GM20000 (cell line): ENCODE results near the gene COL4A3.

Experiments used
- DNase-seq: peaks from one replicate; pipeline ENCODE4 v3.0.0; 2012; ENCODE audit warnings: low spot score
- CTCF ChIP-seq: IDR thresholded peaks from 2 replicates; pipeline ENCODE4 v1.5.1; 2012; ENCODE audit warnings: mild to moderate bottlenecking, control low read depth; ENCODE audit errors: extremely low read depth, missing control alignments

COL4A3 gene

GRCh38 chr2:227341553-227341952 is 177.1 kb downstream of the COL4A3 start:
- DNase-seq: no peak
- TF ChIP-seq CTCF: no peak

DNA sequence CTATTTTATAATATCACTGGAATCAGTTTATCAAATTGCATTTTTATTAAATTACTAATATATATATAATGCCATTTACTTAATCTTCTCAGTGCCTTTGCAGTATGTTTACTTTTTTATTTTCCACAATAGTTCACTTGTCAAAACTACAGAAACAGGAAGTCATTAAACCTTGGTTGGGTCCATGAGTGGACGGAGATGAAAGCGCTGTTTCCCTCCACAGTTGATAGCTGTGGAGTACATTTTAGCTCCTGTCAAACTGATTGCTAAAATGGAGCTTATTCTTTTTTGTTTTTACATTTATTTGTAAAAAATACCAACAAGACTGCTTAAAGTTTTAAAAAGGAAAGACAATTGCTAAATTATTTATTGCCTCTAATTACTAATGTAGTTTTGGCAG is 179.8 kb downstream of the COL4A3 start:
- no peak for DNase-seq
- TF ChIP-seq CTCF: no peak

- no peak for DNase-seq
- no peak for TF ChIP-seq CTCF
These were observed 182.7 kb downstream of the COL4A3 start for GRCh38 chr2:227347117-227347516.

DNA sequence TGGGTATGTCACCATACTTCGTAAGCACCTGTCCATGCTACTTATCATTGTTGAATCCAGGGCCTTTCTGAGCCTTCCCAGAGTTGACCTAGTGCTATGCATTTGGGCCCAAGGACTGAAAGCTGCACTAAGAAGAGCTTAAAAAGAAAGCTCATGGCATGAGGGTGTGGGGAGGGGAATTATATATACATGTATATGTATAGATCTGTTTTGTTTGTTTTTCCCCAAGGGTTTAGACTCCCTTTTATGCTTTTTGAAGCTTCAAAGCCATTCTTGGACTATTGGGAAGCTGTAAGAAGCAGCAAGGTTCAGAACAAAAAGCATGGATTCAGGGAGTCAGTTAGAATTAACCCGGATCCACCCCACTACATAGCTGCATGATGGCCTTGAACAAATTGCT is 183.9 kb downstream of the COL4A3 start:
- no peak for TF ChIP-seq CTCF
- no peak for DNase-seq

DNA sequence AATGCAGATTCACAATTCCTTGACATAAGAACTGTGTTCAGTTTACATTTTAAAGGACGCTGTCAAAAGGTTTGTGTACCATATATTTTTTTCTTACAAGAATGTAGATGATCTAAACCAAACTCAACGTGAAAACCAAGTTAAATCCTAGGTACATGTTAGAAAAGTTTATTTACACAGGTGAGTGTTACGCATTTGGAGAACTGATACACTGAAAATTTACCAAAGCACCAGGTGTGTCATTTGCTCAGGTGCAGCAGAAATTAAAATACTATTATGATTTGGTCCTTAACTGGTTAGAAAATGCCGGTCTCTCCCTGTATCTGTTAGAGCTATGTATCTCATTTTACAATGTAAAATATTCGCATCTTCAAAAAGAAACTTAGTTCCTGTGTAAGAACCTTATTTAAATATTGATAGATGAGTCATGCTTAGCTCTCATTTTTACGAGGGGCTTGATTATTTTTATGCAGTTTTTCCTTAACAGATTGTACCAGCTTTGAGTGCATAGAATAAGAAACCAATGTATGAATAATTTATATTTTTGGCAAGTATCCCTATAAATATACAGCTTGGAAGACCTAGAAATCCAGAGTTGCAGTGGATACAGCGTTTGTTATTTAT is 185.7 kb downstream of the COL4A3 start:
- TF ChIP-seq CTCF: no peak
- no peak for DNase-seq

DNA sequence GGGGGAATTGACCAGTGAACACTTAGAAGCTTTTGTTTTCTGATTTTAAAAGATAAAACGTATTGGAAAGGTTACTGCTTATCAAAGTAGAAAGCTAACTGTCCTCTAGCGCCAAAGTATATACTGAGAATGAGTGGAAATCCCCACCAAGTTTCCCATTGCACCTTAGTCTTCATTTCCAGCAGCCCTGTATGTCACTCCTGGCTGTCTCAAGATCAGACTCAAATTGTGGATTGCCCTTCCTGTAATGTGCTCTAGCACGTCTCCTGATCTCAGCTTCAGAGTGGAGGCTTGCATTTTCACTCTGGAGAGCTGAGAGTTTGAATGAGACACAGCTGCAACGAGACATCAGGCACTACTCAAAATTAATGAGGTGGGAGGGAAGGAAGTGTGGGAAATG is 187.2 kb downstream of the COL4A3 start:
- DNase-seq: peak; percentile 39
- TF ChIP-seq CTCF: no peak

- TF ChIP-seq CTCF: no peak
- DNase-seq: no peak
These were observed 195.9 kb downstream of the COL4A3 start for GRCh38 chr2:227360351-227360750.
